Measurements from ENCODE around the gene POGK.

The POGK gene

GRCh38 chr1:166838766-166839599, at the start of gene POGK (continued):
- TF ChIP-seq ZNF768 (tag by site-specific recombination; IDR thresholded peaks at IDR 0.05) (no peak), SCRT1 (tag by site-specific recombination; IDR thresholded peaks at IDR 0.05; ENCODE audit: borderline replicate concordance) (no peak), ZNF692 (tag by site-specific recombination; IDR thresholded peaks at IDR 0.05) (peak; percentile 81), ZNF501 (tag by site-specific recombination; IDR thresholded peaks at IDR 0.05) (peak; percentile 77; the same call in 1 of the 2 replicates), ZNF292 (tag by site-specific recombination; IDR thresholded peaks at IDR 0.05; ENCODE audit: borderline replicate concordance, low read depth) (no peak), ZNF112 (tag by site-specific recombination; IDR thresholded peaks at IDR 0.05) (no peak), ZNF121 (tag by site-specific recombination; IDR thresholded peaks at IDR 0.05) (no peak), ZBTB48 (tag by site-specific recombination; IDR thresholded peaks at IDR 0.05) (peak; percentile 49; the same call in 1 of the 2 replicates), ZNF514 (tag by site-specific recombination; IDR thresholded peaks at IDR 0.05) (no peak), ZNF18 (tag by site-specific recombination; IDR thresholded peaks at IDR 0.05) (no peak), ZBTB11 (tag by site-specific recombination; conservative IDR thresholded peaks at IDR 0.05; ENCODE audit: low read depth) (peak; percentile 87), ZBTB17 (tag by site-specific recombination; IDR thresholded peaks at IDR 0.05) (peak; percentile 83), HIC1 (tag by site-specific recombination; IDR thresholded peaks at IDR 0.05) (no peak), OVOL3 (tag by site-specific recombination; IDR thresholded peaks at IDR 0.05) (no peak), KLF1 (tag by site-specific recombination; IDR thresholded peaks at IDR 0.05) (peak; percentile 68), ZNF280C (tag by site-specific recombination; IDR thresholded peaks at IDR 0.05) (no peak), ZNF623 (tag by site-specific recombination; IDR thresholded peaks at IDR 0.05) (no peak), CTCF (tag by site-specific recombination; IDR thresholded peaks at IDR 0.05) (no peak), PRDM6 (tag by site-specific recombination; IDR thresholded peaks at IDR 0.05) (no peak), ZNF610 (tag by site-specific recombination; IDR thresholded peaks at IDR 0.05; ENCODE audit: borderline replicate concordance) (no peak), ZBTB44 (tag by site-specific recombination; IDR thresholded peaks at IDR 0.05) (no peak), ZSCAN30 (tag by site-specific recombination; IDR thresholded peaks at IDR 0.05) (peak; percentile 96)

Data from HEK293 (cell line).